GM12891 (cell line): ENCODE data around the gene ENHO.

Experiments used
- POLR2AphosphoS5 ChIP-seq: IDR thresholded peaks from 2 replicates; pipeline ENCODE4 v1.6.1; 2011; ENCODE audit warnings: low read depth, low read length, control low read depth
- TAF1 ChIP-seq: IDR thresholded peaks from 2 replicates; pipeline ENCODE4 v1.6.1; 2011; ENCODE audit warnings: low read depth, low read length, control low read depth

GRCh38 chr9:34492051-34492450 is 30.7 kb downstream of the ENHO start:
- TF ChIP-seq TAF1 (no peak), POLR2AphosphoS5 (no peak)
